ENCODE measurements around the gene GTF2IRD1. TPM values are rescaled to one million over a fixed set of nuclear protein-coding genes. Genes with fewer than 3 reads are reported as not detected.
"Not testable (repeated sequence)": the region's sequence is repeated elsewhere in the genome, so short reads cannot be mapped to it uniquely, and the experiment has no call there.

GTF2IRD1 gene
- total RNA-seq: 1 to 10 TPM in 1 of 2 experiments, under 1 TPM in 1; 0.94 to 1.3 TPM

GRCh38 chr7:74453322-74454011 lies at the start of gene GTF2IRD1:
Gene GTF2IRD1 (plus strand): TSS chr7:74453906. CDS start chr7:74508081, 54,175 bp downstream.
- H3K36me3 Mint-ChIP-seq (ENCODE audit: low read depth): peaks cover 3% of the 10 kb centered on the region
- peak; percentile 28 for DNase-seq
- H3K27me3 Mint-ChIP-seq: peaks cover 9% of the 10 kb centered on the region
- peak within 1 kb of the TSS; percentile 88 for H3K27ac Mint-ChIP-seq
- H3K4me3 Mint-ChIP-seq: peak within 1 kb of the TSS; percentile 53
- POLR2A ChIA-PET: no interaction called here
- H3K9me3 Mint-ChIP-seq: no peaks in the 10 kb centered on the region
- CTCF ChIA-PET: no interaction called here
- H3K4me1 Mint-ChIP-seq: peaks cover 19% of the 10 kb centered on the region

DNA sequence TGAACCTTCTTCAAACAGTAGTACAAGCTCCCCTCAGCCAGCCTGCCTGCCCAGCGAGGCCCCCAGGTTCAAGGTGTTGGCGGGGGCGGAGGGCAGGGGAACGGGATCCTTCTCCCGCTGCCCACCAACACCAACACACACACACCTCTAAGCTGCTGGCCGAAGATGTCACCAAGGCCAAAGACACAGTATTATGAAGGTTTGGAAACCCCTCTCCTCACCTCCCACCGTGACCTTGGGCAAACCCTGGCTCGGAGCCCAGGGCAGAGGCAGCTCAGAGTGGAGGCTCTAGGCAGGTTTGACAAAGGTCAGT lies 49.4 kb upstream of the GTF2IRD1 start:
- no peaks in the 10 kb centered on the region for H3K36me3 Mint-ChIP-seq (ENCODE audit: low read depth)
- CTCF ChIA-PET: interaction anchor here (0.6 to 1.1 kb wide), 4 partner anchors 97 to 1290 kb away, joined by 3 to 4 read pairs (median 3); no protein-coding TSS in a partner anchor
- H3K27ac Mint-ChIP-seq: no peak overlapping the region
- no peak overlapping the region for H3K4me3 Mint-ChIP-seq
- no peaks in the 10 kb centered on the region for H3K9me3 Mint-ChIP-seq
- H3K27me3 Mint-ChIP-seq: no peaks in the 10 kb centered on the region
- H3K4me1 Mint-ChIP-seq: no peaks in the 10 kb centered on the region
- POLR2A ChIA-PET: no interaction called here
- DNase-seq: no peak

- Mint-ChIP-seq H3K27me3 (no peaks in the 10 kb centered on the region), H3K9me3 (no peaks in the 10 kb centered on the region), H3K36me3 (ENCODE audit: low read depth) (no peaks in the 10 kb centered on the region), H3K4me1 (no peaks in the 10 kb centered on the region), H3K4me3 (no peak overlapping the region), H3K27ac (no peak overlapping the region)
- POLR2A ChIA-PET: no interaction called here
- CTCF ChIA-PET: interaction anchor here (0.6 to 1.4 kb wide), 4 partner anchors 98 to 1290 kb away, joined by 3 to 6 read pairs (median 4); no protein-coding TSS in a partner anchor
- DNase-seq: no peak
Measured at GRCh38 chr7:74404741-74405140, 49.0 kb upstream of the GTF2IRD1 start.

DNA sequence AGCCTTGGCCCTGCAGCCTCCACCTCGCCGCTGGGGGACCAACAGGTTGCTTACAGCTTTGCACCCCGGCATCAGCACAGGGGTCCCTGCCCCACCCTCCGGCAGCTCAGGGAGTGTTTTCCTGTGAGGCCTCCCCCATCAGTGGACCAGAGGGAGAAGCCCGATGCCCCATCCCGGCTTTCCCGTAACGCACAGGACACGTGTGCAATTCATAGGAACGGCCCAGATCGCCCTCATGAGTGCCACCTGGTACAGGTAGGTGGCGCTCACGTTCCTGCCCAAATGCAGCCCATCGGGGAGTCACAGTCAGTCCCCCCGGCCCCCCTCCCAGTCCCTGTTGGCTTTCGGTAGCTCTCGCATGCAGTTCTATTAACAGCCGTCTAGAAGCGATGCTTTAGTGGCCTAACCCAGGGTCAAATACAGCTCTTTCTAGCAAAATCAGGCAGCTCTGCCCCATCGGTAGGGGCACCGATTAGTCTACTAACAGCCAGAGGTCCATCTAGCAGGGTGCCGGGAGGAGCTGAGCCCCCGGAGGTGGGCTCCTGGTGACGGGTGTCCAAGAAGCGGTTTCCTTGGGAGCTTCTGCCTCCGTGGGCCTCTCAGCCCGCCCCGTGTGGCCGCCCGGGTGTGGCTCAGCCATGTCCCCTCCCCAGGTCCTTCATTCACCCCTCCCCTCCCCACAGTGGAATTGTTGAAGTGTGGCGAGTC lies 48.4 kb upstream of the GTF2IRD1 start:
- Mint-ChIP-seq H3K36me3 (ENCODE audit: low read depth) (no peaks in the 10 kb centered on the region), H3K4me3 (no peak overlapping the region), H3K4me1 (no peaks in the 10 kb centered on the region), H3K27me3 (no peaks in the 10 kb centered on the region), H3K27ac (no peak overlapping the region), H3K9me3 (no peaks in the 10 kb centered on the region)
- no peak for DNase-seq
- ChIA-PET POLR2A (no interaction called here), CTCF (interaction anchor here (0.7 to 1.4 kb wide), 3 partner anchors 13 to 199 kb away, joined by 3 to 6 read pairs (median 3); no protein-coding TSS in a partner anchor)

DNA sequence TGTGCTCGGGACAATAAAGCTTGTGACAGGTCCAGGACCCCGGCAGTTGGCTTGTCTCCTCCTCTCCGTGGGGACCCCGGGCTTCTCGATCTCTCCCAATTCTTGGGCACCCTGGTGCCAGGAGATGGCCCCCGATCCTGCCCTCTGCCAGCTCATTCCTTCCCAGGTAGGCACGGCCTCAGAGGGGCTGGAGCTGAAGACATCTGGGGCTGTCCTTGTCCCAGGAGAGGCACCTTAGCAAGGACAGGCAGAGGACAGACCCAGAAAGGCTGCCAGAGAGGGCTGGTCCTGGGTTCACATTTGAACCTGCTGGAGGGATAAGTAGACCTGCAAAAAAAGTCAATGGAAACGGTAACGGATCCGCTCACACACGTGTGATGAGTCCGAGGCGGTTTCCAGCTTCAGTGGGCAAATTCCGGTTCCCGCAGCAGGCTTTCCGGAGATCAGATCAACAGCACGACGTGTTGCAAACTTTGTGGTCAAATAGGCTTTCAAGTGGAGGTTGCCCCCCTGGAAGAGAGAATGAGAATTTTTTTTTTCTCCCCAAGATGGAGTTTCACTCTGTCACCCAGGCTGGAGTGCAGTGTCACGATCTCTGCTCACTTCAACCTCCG lies 47.7 kb upstream of the GTF2IRD1 start:
- no peak for DNase-seq
- Mint-ChIP-seq H3K27me3 (no peaks in the 10 kb centered on the region), H3K9me3 (no peaks in the 10 kb centered on the region), H3K36me3 (ENCODE audit: low read depth) (no peaks in the 10 kb centered on the region), H3K27ac (no peak overlapping the region), H3K4me3 (no peak overlapping the region), H3K4me1 (no peaks in the 10 kb centered on the region)
- ChIA-PET POLR2A (no interaction called here), CTCF (interaction anchor here (0.6 to 1.4 kb wide), 6 partner anchors 12 to 200 kb away, joined by 3 to 6 read pairs (median 3); no protein-coding TSS in a partner anchor)

GRCh38 chr7:74407958-74408357 lies 45.7 kb upstream of the GTF2IRD1 start:
- no peak for DNase-seq
- Mint-ChIP-seq H3K4me3 (no peak overlapping the region), H3K36me3 (ENCODE audit: low read depth) (no peaks in the 10 kb centered on the region), H3K27me3 (no peaks in the 10 kb centered on the region), H3K4me1 (no peaks in the 10 kb centered on the region), H3K9me3 (no peaks in the 10 kb centered on the region), H3K27ac (no peak overlapping the region)
- CTCF ChIA-PET: interaction anchor here (0.6 kb wide), 1 partner anchor 336 kb away, joined by 5 read pairs; no protein-coding TSS in a partner anchor
- POLR2A ChIA-PET: no interaction called here

GRCh38 chr7:74409571-74409970 lies 44.1 kb upstream of the GTF2IRD1 start:
- Mint-ChIP-seq H3K27ac (no peak overlapping the region), H3K9me3 (no peaks in the 10 kb centered on the region), H3K36me3 (ENCODE audit: low read depth) (no peaks in the 10 kb centered on the region), H3K4me3 (no peak overlapping the region), H3K27me3 (no peaks in the 10 kb centered on the region), H3K4me1 (no peaks in the 10 kb centered on the region)
- no peak for DNase-seq
- CTCF ChIA-PET: interaction anchor here (0.8 to 1.2 kb wide), 6 partner anchors 9 to 203 kb away, joined by 3 to 6 read pairs (median 4); no protein-coding TSS in a partner anchor
- POLR2A ChIA-PET: no interaction called here

DNA sequence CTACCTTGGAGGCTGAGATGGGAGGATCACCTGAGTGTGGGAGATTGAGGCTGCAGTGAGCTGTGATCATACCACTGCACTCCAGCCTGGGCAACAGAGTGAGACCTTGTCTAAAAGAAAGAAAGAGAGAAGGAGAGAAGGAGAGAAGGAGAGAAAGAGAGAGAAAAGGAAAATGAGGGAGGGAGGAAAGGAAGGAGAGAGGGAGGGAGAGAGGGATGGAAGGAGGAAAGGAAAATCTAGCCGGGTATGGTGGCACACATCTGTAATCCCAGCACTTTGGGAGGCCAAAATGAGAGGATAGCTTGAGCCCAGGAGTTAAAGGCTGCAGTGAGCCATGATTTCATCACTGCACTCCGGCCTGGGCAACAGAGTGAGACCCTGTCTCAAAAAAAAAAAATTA lies 42.9 kb upstream of the GTF2IRD1 start:
- Mint-ChIP-seq H3K9me3 (no peaks in the 10 kb centered on the region), H3K4me3 (no peak overlapping the region), H3K36me3 (ENCODE audit: low read depth) (no peaks in the 10 kb centered on the region), H3K27me3 (no peaks in the 10 kb centered on the region), H3K4me1 (no peaks in the 10 kb centered on the region), H3K27ac (no peak overlapping the region)
- POLR2A ChIA-PET: no interaction called here
- CTCF ChIA-PET: interaction anchor here (0.6 to 1.2 kb wide), 4 partner anchors 9 to 156 kb away, joined by 3 to 4 read pairs (median 4); no protein-coding TSS in a partner anchor
- DNase-seq: no peak

DNA sequence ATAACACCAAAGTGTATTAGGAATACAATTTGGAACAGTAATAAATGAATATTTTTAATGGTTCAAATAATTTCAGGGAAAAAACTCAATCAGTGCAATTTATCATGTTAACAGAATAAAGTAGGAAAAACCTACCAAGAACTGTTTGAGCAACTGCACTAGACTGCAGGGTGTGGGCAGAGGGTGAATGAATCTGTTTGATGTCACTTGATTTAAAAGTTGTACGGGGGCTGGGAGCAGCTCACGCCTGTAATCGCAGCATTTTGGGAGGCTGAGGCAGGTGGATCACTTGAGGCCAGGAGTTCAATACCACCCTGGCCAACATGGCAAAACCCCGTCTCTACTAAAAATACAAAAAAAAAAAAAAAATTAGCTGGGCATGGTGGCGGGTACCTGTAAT lies 42.1 kb upstream of the GTF2IRD1 start:
- H3K27ac Mint-ChIP-seq; H3K36me3 Mint-ChIP-seq (ENCODE audit: low read depth); POLR2A ChIA-PET; H3K9me3 Mint-ChIP-seq; H3K27me3 Mint-ChIP-seq; H3K4me1 Mint-ChIP-seq; H3K4me3 Mint-ChIP-seq; DNase-seq: not testable (repeated sequence)
- CTCF ChIA-PET: interaction anchor here (0.6 to 2.4 kb wide), 4 partner anchors 9 to 1978 kb away, joined by 3 to 11 read pairs (median 4); no protein-coding TSS in a partner anchor

DNA sequence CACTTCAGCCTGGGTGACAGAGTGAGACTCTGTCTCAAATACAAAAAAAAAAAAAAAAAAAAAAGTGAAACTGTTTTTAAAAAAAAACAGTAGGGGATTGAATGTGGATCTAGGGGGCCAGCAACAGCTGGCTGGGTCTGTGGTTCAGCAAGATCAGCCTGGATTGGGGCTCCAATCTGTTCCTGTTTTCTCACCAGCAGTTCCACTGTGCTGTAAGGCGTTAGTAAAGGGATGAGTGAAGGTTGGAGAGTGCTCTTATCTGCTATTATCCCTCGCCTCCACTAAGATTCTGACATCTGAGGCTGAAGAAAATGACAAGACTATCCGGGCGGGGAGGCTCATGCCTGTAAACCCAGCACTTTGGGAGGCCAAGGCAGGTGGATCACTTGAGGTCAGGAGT lies 41.6 kb upstream of the GTF2IRD1 start:
- Mint-ChIP-seq H3K36me3 (ENCODE audit: low read depth) (no peaks in the 10 kb centered on the region), H3K27me3 (no peaks in the 10 kb centered on the region), H3K4me1 (no peaks in the 10 kb centered on the region), H3K4me3 (no peak overlapping the region), H3K27ac (no peak overlapping the region), H3K9me3 (no peaks in the 10 kb centered on the region)
- ChIA-PET CTCF (interaction anchor here (0.6 to 2.4 kb wide), 3 partner anchors 11 to 1978 kb away, joined by 3 to 11 read pairs (median 5); no protein-coding TSS in a partner anchor), POLR2A (no interaction called here)
- no peak for DNase-seq

GRCh38 chr7:74412603-74413002 lies 41.1 kb upstream of the GTF2IRD1 start:
- ChIA-PET POLR2A (no interaction called here), CTCF (interaction anchor here (1.3 to 2.4 kb wide), 2 partner anchors 11 to 206 kb away, joined by 5 to 11 read pairs; no protein-coding TSS in a partner anchor)
- no peaks in the 10 kb centered on the region for H3K36me3 Mint-ChIP-seq (ENCODE audit: low read depth)
- no peak overlapping the region for H3K4me3 Mint-ChIP-seq
- no peaks in the 10 kb centered on the region for H3K4me1 Mint-ChIP-seq
- no peak for DNase-seq
- no peaks in the 10 kb centered on the region for H3K9me3 Mint-ChIP-seq
- no peaks in the 10 kb centered on the region for H3K27me3 Mint-ChIP-seq
- H3K27ac Mint-ChIP-seq: no peak overlapping the region

GRCh38 chr7:74414595-74415333 lies 38.9 kb upstream of the GTF2IRD1 start:
- CTCF ChIA-PET; H3K27me3 Mint-ChIP-seq; POLR2A ChIA-PET; H3K27ac Mint-ChIP-seq; H3K36me3 Mint-ChIP-seq (ENCODE audit: low read depth); H3K4me1 Mint-ChIP-seq; DNase-seq; H3K4me3 Mint-ChIP-seq; H3K9me3 Mint-ChIP-seq: not testable (repeated sequence)
